GM08714 (cell line): ENCODE data around the gene PRDM8.

ENCODE experiments used
- H3K4me3 ChIP-seq: fragments of 200-500 bp; sonication (Bioruptor generic); 2 replicates; pipeline ENCODE4 v1.5.1; 2014; ENCODE audit warnings: mild to moderate bottlenecking, low read length, inconsistent platforms
- ZNF274 ChIP-seq: IDR thresholded peaks from 2 replicates; pipeline ENCODE4 v1.6.1; 2012; ENCODE audit warnings: mild to moderate bottlenecking, low read depth, low read length

The PRDM8 gene

GRCh38 chr4:80196922-80197573 is at the start of gene PRDM8:
Gene PRDM8, plus strand, starts transcription at chr4:80197503. Its CDS starts 2,578 bp downstream, at chr4:80200081.
- peak within 1 kb of the TSS; percentile 11 for H3K4me3 ChIP-seq
- TF ChIP-seq ZNF274, result no peak

- TF ChIP-seq ZNF274, result no peak
- H3K4me3 ChIP-seq, result no peak overlapping the region
Observed at GRCh38 chr4:80150387-80151180, 46.7 kb upstream of the PRDM8 start.

GRCh38 chr4:80151981-80152380 is 45.3 kb upstream of the PRDM8 start:
- no peak for TF ChIP-seq ZNF274
- no peak overlapping the region for H3K4me3 ChIP-seq

GRCh38 chr4:80153874-80154544 is 43.3 kb upstream of the PRDM8 start:
- no peak overlapping the region for H3K4me3 ChIP-seq
- no peak for TF ChIP-seq ZNF274

GRCh38 chr4:80154545-80154933 is 42.8 kb upstream of the PRDM8 start:
- H3K4me3 ChIP-seq, result no peak overlapping the region
- TF ChIP-seq ZNF274, result no peak

GRCh38 chr4:80155316-80155982 is 41.9 kb upstream of the PRDM8 start:
- no peak for TF ChIP-seq ZNF274
- no peak overlapping the region for H3K4me3 ChIP-seq

- H3K4me3 ChIP-seq, result no peak overlapping the region
- no peak for TF ChIP-seq ZNF274
Observed at GRCh38 chr4:80156410-80156809, 40.9 kb upstream of the PRDM8 start.

GRCh38 chr4:80161413-80162058 is 35.8 kb upstream of the PRDM8 start:
- no peak overlapping the region for H3K4me3 ChIP-seq
- no peak for TF ChIP-seq ZNF274

GRCh38 chr4:80162418-80162817 is 34.9 kb upstream of the PRDM8 start:
- TF ChIP-seq ZNF274, result no peak
- no peak overlapping the region for H3K4me3 ChIP-seq

- TF ChIP-seq ZNF274, result no peak
- H3K4me3 ChIP-seq, result no peak overlapping the region
Observed at GRCh38 chr4:80165855-80166254, 31.4 kb upstream of the PRDM8 start.

- TF ChIP-seq ZNF274, result no peak
- H3K4me3 ChIP-seq, result no peak overlapping the region
Observed at GRCh38 chr4:80171251-80171650, 26.1 kb upstream of the PRDM8 start.

GRCh38 chr4:80171656-80172055 is 25.6 kb upstream of the PRDM8 start:
- no peak overlapping the region for H3K4me3 ChIP-seq

GRCh38 chr4:80172203-80172602 is 25.1 kb upstream of the PRDM8 start:
- no peak for TF ChIP-seq ZNF274
- H3K4me3 ChIP-seq, result no peak overlapping the region

More at GRCh38 chr4:80171656-80172055, 25.6 kb upstream of the PRDM8 start:
- no peak for TF ChIP-seq ZNF274

GRCh38 chr4:80173401-80173800 is 23.9 kb upstream of the PRDM8 start:
- TF ChIP-seq ZNF274, result no peak
- no peak overlapping the region for H3K4me3 ChIP-seq
